Measurements from ENCODE around the gene PHLDA2.

PHLDA2 gene

GRCh38 chr11:2881981-2882375 lies 47.2 kb downstream of the PHLDA2 start:
- DNase-seq (ENCODE audit: low spot score): no peak

GRCh38 chr11:2881076-2881980 lies 47.9 kb downstream of the PHLDA2 start:
- DNase-seq (ENCODE audit: low spot score): no peak

- DNase-seq (ENCODE audit: low spot score): no peak
Observed at GRCh38 chr11:2880646-2881045, 48.6 kb downstream of the PHLDA2 start.

DNA sequence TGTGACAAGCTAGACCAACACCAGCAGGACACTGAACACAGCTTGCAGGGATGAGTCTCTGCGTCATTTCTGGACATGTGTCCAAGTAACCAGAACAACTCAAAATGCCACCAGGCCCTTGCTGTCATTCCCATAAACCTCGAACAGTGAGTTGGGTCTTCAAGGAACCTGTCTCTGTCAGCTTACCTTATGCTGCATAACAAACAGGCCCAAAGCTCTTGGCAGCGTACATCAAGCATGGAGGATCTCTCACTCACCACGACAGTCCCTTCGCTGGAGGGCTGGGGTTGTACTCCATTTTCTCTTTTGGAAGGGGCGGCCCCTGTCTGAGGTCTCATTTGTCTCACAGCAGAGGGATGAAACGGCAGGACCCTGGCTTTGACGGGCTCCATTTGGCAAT lies 50.4 kb downstream of the PHLDA2 start:
- no peak for DNase-seq (ENCODE audit: low spot score)
